ENCODE data around the gene RTN1.
A peak's percentile ranks its signal among the peaks of the same experiment; 100 is the strongest.

RTN1 gene

DNA sequence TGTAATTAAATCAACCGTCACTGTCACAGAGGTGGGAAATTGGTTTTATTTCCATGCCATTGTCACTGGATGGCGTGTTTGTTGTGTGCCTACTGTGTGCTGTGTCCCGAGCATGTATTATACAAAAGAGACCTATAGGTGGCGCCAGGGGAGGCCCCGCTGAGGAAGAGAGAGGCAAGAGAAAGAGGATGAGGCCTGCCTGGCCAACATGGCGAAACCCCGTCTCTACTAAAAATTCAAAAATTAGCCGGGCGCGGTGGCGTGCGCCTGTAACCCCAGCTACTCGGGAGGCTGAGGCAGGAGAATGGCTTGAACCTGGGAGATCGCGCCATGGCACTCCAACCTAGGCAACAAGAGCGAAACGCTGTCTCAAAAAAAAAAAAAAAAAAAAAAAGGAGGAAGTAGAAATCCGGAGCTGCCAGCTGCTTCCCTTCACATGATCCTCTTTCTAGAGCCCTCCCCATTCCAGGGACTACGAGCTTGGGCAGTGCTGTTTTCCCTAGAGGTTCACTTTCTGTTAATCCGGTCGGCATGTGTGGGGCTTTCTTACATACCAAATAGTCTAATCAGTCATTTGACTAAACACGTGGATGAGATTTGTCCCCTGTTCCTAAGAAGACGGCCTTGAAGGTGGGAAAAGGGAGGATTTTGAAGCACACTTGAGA lies 287.6 kb downstream of the RTN1 start:
- no peak for DNase-seq (ENCODE audit: low read depth)
- TF ChIP-seq CTCF (IDR thresholded peaks at IDR 0.05; ENCODE audit: control insufficient read depth, extremely low read depth, insufficient read depth) = no peak
- H3K4me3 ChIP-seq (ENCODE audit: low read depth, low read length) = no peak overlapping the region

DNA sequence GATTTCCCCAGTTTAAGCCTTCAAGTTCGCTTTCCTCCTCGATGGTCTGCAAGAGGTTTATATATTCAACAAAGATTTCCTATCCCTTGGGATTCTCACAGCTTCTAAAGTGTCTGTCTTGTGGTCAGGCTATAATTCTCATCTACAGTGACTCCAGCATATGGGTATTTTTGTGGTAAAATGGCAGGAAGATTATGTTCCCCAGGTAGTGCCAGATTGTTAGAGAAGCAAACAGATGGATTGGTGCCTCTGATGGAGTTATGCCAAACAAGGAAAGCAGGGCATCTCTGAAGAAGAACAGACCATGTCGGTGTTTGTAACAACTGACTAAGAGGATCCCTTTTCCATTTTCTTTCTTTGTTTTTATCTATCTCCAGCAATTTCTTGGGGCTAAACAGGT lies 288.4 kb downstream of the RTN1 start:
- no peak for TF ChIP-seq CTCF (IDR thresholded peaks at IDR 0.05; ENCODE audit: control insufficient read depth, extremely low read depth, insufficient read depth)
- H3K4me3 ChIP-seq (ENCODE audit: low read depth, low read length) = no peak overlapping the region
- no peak for DNase-seq (ENCODE audit: low read depth)

DNA sequence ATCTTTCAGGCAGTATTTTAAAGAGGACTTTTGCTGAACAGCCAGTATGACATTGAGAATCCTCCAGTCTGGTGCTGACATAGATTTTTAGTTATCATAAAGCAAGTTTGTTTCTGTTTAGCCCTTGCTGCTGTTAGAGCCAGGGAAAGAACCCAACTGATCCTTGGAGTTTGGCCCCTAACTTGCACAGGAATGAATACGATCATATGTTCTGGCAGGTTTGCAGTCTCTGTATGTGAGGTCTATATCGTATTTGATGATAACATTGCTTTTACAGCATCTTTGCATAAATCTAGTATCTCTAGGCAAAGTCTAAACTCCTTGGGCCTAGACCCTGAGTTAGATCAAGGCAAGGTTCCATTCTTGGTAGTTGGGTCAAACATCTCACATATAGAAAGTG lies 289.7 kb downstream of the RTN1 start:
- H3K4me3 ChIP-seq (ENCODE audit: low read depth, low read length) = no peak overlapping the region
- no peak for TF ChIP-seq CTCF (IDR thresholded peaks at IDR 0.05; ENCODE audit: control insufficient read depth, extremely low read depth, insufficient read depth)
- DNase-seq (ENCODE audit: low read depth) = no peak

GRCh38 chr14:59576332-59577294 lies 294.0 kb downstream of the RTN1 start, which contains the start of gene CCDC175:
Gene CCDC175, minus strand, starts transcription at chr14:59576812. Its CDS starts 37 bp downstream, at chr14:59576775.
- TF ChIP-seq CTCF (IDR thresholded peaks at IDR 0.05; ENCODE audit: control insufficient read depth, extremely low read depth, insufficient read depth) = peak; percentile 73
- DNase-seq (ENCODE audit: low read depth) = no peak
- no peak within 1 kb of the TSS for H3K4me3 ChIP-seq (ENCODE audit: low read depth, low read length)

GRCh38 chr14:59570122-59570521 lies 300.5 kb downstream of the RTN1 start:
- peak; percentile 66 for TF ChIP-seq CTCF (IDR thresholded peaks at IDR 0.05; ENCODE audit: control insufficient read depth, extremely low read depth, insufficient read depth)
- DNase-seq (ENCODE audit: low read depth) = no peak

DNA sequence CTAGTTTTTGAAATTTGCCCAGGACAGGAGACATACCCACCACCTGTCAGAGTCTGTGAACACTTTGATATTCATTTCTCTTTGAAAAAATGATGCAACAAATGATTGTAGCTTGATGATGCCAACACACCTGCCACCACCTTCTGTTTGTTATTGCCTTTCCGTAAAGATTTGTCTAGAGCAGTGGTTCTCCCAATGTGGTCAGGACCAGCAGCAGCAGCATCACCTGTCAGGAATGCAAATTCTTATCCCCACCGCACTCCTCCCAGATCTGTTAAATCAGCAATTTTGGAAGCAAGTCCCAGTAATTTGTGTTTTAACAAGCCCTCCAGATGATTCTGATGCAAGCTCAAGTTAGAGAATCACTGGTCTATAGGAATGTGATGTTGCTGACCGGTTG lies 303.9 kb downstream of the RTN1 start:
- TF ChIP-seq CTCF (IDR thresholded peaks at IDR 0.05; ENCODE audit: control insufficient read depth, extremely low read depth, insufficient read depth) = no peak
- H3K4me3 ChIP-seq (ENCODE audit: low read depth, low read length) = no peak overlapping the region

More at GRCh38 chr14:59570122-59570521, 300.5 kb downstream of the RTN1 start:
- H3K4me3 ChIP-seq (ENCODE audit: low read depth, low read length) = no peak overlapping the region

More for the DNA sequence above, 303.9 kb downstream of the RTN1 start:
- DNase-seq (ENCODE audit: low read depth) = no peak

All from LNCaP clone FGC (cell line).